Hematopoietic multipotent progenitor cell treated with erythropoietin and hydrocortisone succinate and interleukin-3 and kit ligand, for 8 days (in vitro differentiated cells): Measurements from ENCODE around the gene CX3CL1.
"Not testable (repeated sequence)": the region's sequence is repeated elsewhere in the genome, so short reads cannot be mapped to it uniquely, and the experiment has no call there.

Source experiments
- DNase-seq: peaks from one replicate; pipeline ENCODE4 v3.0.0-alpha.2; 2015

The CX3CL1 gene

DNA sequence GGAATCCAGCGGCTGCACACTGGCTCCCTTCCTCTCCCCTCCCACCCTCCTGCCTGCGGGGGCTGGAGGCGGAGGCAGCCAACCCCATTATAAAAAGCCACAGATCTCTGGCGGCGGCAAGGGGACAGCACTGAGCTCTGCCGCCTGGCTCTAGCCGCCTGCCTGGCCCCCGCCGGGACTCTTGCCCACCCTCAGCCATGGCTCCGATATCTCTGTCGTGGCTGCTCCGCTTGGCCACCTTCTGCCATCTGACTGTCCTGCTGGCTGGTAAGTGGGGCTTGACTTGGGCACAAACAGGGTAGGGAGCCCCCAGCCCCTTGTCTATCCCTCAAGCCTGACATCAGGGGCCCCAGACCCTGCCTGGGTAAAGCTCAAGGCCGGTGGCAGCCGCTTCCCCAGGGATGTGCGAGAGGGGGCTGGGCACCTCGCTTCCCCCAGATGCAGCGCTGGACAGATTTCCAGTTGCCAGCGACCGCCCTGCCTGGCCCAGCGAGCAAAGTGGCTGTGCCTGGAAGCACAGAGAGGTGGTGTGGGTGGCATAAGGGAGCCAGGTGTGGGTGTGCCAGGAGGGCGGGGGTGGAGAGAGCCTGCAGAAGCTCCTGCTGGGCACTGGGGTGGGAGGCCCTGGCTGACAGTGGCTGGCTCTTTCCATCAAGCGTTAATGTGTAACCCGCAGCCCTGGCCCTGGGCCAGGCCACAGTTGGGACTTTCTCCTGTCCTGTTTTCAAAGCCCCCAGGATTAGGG, at the start of gene CX3CL1:
Gene CX3CL1, plus strand, starts transcription at position 119 of the 745 bp plus-strand sequence. Its CDS starts 79 bp downstream, at position 198.
- DNase-seq: no peak

GRCh38 chr16:57324749-57325148, 47.5 kb upstream of the CX3CL1 start:
- DNase-seq: no peak

DNA sequence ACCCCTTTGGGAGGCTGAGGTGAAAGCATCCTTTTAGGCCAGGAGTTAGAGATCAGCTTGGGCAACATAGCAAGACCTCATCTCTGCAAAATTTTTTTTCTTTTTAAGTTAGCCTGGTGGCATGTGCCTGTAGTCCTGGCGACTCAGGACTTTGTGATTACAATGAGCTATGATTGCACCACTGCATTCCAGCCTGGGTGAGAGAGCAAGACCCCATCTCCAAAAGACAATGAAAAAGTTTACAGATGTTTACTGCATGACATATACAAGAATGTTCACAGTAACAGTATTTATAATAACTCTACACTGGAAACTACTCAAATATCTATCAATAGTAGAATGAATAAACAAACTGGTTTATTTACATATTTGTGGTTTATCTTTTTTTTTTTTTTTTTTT, 46.8 kb upstream of the CX3CL1 start:
- no peak for DNase-seq

GRCh38 chr16:57329718-57330327, 42.5 kb upstream of the CX3CL1 start:
- no peak for DNase-seq

- DNase-seq: no peak
Measured at GRCh38 chr16:57331355-57331754, 40.9 kb upstream of the CX3CL1 start.

DNA sequence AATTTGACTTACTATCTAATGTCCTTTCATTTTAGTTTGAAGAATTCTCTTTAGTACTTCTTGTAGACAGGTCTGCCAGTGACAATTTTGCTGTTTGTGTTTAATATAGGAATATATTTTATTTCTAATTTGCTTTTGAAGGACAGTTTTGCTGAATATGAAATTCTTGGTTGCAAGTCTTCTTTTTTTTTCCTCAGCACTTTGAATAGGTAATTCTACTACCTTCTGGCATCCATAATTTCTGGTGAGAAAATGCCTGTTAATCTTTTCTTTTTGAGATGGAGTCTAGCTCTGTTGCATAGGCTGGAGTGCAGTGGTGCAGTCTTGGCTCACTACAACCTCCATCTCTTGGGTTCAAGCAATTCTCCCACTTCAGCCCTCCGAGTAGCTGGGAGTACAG, 38.9 kb upstream of the CX3CL1 start:
- no peak for DNase-seq

DNA sequence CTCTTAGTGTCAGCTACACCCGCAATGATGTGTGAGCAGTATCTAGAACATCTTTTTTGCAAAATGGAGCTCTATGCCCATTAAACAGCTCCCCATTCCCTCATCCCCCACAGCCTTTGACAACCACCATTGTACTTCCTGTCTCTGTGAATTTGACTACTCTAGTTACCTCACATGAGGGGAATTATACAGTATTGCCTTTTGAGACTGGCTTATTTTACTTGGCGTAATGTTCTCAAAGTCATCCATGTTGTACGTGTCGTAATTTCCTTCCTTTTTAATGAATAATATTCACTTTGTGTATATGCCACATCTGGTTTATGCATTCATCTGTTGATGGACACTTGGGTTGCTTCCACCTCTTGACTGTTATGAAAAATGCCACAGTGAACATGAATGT, 36.9 kb upstream of the CX3CL1 start:
- no peak for DNase-seq

DNA sequence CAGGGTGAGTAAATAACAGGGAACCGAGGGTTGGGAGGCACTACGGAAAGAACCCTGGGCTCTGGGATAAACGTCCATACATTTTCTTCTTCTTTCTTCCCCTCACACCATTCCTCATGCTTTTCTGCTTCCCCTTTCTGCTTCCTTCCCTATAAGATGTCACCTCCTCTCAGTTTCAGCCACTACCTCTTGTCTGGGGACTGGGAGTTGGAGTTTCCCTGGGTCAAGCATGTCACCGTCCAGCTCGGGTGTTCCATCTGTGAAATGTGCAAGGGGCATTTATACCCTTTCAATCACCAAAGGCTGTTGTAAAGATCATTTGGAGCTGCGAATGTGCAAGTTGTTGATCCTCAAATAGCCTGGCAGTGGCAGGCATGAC, 31.2 kb upstream of the CX3CL1 start:
- no peak for DNase-seq

GRCh38 chr16:57341441-57342303, 30.6 kb upstream of the CX3CL1 start:
- peak; percentile 23 for DNase-seq

GRCh38 chr16:57342606-57343005, 29.7 kb upstream of the CX3CL1 start:
- DNase-seq: not testable (repeated sequence)

- no peak for DNase-seq
Measured at GRCh38 chr16:57343221-57343620, 29.1 kb upstream of the CX3CL1 start.

- DNase-seq: not testable (repeated sequence)
Measured at GRCh38 chr16:57344094-57344493, 28.2 kb upstream of the CX3CL1 start.

- DNase-seq: no peak
Measured at GRCh38 chr16:57345021-57345420, 27.3 kb upstream of the CX3CL1 start.

GRCh38 chr16:57345666-57346204, 26.6 kb upstream of the CX3CL1 start:
- no peak for DNase-seq

DNA sequence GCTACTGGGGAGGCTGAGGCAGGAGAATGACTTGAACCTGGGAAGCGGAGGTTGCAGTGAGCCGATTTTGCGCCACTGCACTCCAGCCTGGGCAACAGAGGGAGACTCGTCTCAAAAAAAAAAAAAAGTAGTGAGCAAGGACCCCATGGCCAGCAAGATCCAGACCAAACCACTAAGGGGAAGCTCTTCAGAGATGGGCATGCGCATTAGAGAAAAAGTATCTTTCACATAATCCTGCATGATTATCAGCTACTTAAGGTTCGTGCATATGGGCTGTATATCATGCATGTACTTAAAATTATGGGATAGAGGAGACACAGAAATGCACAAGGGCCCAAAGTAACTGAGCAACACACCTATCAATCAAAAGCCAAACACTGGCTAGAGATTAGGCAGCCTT, 24.4 kb upstream of the CX3CL1 start:
- DNase-seq: no peak

- DNase-seq: no peak
Measured at GRCh38 chr16:57348327-57348726, 24.0 kb upstream of the CX3CL1 start.

DNA sequence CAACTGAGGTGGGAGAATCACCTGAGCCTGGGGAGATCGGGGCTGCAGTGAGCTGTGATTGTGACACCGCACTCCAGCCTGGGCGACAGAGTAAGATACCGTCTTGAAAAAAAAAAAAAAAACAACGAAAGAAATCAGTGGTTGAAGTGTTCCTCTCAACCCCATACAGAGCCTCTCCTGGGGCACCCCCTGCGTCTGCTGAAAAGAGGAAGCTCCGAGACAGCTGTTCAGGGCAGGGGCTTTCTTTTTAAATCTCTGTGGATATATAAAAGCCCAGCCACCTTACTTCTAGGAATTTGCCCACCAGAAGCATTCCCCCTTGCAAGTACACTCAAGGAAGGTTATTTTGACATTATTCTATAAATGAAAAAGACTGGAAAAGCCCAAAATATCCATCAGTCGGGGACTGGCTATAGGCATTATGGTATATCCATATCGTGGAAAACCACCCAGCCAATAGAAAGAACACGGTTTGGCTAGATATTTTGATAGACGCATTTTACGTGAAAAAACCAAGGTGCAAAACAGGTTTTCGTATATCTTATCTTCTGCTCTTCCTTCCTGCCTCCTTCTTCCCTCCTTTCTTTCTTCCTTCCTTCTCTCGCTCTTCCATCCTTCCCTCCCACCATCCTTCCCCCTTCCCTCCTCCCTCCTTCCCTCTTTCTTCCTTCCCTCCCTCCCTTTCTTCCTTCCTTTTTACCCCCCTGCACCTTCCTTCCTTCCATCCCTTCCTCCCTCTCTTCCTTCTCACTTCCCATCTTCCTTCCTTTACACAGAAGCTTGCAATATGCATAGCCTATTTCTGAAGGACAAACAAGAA, 22.9 kb upstream of the CX3CL1 start:
- DNase-seq: no peak

DNA sequence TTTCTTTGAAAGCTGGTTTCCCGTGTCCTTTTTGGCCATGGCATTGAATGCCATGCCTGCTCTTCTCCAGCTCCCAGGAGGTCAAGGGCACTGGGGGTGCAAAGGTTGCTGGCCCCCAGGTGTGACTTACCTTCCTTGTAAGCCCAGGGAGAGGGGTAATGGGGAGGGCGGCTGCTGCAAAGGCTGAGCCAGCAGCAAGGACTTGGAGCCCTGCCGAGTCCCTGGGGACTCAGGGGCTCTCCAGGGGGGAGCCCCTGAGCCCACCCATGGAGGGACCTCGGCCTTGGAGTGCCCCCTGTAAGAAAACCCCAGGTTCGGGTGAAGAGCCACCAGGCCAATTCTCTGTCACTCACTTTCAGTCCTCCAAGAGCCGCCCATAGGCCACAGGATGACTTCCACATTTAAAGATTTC, 19.6 kb upstream of the CX3CL1 start:
- no peak for DNase-seq

GRCh38 chr16:57354311-57354710, 18.0 kb upstream of the CX3CL1 start:
- no peak for DNase-seq

GRCh38 chr16:57355898-57356414, 16.3 kb upstream of the CX3CL1 start:
- no peak for DNase-seq

- no peak for DNase-seq
Measured at GRCh38 chr16:57356547-57356946, 15.7 kb upstream of the CX3CL1 start.
